ENCODE data around the gene HTD2.

Gene HTD2

GRCh38 chr3:58322793-58323192, 16.5 kb downstream of the HTD2 start:
- H3K9ac ChIP-seq (ENCODE audit: low read length) = no peak overlapping the region

DNA sequence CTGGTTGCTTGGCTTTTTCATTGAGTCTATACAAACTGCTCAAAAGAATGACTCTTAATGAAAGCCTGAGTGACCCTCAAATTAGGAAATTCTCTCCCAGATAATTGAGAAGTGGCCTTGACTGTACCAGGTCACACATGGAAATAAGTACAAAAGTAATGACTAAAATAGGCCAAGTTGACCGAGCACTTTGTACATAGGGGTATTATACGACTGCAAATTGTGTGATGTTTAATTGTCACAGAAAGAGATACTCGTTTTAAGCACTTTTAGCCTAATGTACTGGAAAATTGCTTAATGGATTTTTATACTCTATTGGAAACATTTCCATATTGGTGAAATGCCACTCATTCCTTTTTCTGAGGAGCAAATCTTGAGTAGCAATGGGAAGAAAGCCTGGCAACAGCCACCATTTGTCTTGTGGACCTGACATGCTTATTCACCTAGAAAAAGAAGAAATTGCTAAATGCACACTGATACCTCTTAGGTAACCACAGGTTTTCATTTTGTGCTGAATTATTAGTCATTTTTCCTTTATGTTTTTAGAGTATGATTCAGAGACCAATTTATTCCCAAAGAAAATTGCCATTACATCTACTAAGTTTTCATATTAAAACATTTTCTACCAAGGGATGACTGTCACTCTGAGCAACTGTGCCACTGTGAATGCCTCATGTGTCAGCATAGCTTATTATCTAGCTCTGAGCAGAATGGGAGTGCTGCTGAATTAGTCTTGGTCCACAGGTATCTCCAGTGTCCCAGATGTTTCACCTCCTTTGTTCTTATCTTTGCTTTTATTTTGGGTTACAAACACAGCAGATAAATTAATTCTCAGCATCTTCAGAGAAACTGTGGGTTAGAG, 17.4 kb downstream of the HTD2 start:
- no peaks in the 10 kb centered on the region for H3K27me3 ChIP-seq (ENCODE audit: low read depth, low read length)
- 0 out of 2 replicates have a peak, but pooled peaks cover 3% of the 10 kb centered on the region for H4K20me1 ChIP-seq (ENCODE audit: insufficient read depth, low read length)
- peaks cover 14% of the 10 kb centered on the region for H3K36me3 ChIP-seq (replicated peaks; ENCODE audit: low read depth, low read length)
- H3K9me3 ChIP-seq (ENCODE audit: insufficient read depth, low read length) = no peaks in the 10 kb centered on the region
- H3K4me3 ChIP-seq (ENCODE audit: low read length) = no peak overlapping the region
- H3K27ac ChIP-seq (ENCODE audit: low read length) = no peak overlapping the region
- no peak overlapping the region for H3K4me2 ChIP-seq (ENCODE audit: low read length)
- no peaks in the 10 kb centered on the region for H3K4me1 ChIP-seq (ENCODE audit: low read length)
- H3K79me2 ChIP-seq (ENCODE audit: low read length) = no peaks in the 10 kb centered on the region
- TF ChIP-seq, protein P1, sequence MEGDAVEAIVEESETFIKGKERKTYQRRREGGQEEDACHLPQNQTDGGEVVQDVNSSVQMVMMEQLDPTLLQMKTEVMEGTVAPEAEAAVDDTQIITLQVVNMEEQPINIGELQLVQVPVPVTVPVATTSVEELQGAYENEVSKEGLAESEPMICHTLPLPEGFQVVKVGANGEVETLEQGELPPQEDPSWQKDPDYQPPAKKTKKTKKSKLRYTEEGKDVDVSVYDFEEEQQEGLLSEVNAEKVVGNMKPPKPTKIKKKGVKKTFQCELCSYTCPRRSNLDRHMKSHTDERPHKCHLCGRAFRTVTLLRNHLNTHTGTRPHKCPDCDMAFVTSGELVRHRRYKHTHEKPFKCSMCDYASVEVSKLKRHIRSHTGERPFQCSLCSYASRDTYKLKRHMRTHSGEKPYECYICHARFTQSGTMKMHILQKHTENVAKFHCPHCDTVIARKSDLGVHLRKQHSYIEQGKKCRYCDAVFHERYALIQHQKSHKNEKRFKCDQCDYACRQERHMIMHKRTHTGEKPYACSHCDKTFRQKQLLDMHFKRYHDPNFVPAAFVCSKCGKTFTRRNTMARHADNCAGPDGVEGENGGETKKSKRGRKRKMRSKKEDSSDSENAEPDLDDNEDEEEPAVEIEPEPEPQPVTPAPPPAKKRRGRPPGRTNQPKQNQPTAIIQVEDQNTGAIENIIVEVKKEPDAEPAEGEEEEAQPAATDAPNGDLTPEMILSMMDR (IDR thresholded peaks at IDR 0.05; ENCODE audit: low read depth, low read length) = no peak
- TF ChIP-seq EZH2phosphoT487 (IDR thresholded peaks at IDR 0.05; ENCODE audit: low read depth) = no peak
- H2AFZ ChIP-seq (ENCODE audit: low read depth, low read length) = no peak overlapping the region
- H3K9ac ChIP-seq (ENCODE audit: low read length) = no peak overlapping the region

More at GRCh38 chr3:58322793-58323192, 16.5 kb downstream of the HTD2 start:
- 0 out of 2 replicates have a peak, but pooled peaks cover 3% of the 10 kb centered on the region for H4K20me1 ChIP-seq (ENCODE audit: insufficient read depth, low read length)
- H3K79me2 ChIP-seq (ENCODE audit: low read length) = no peaks in the 10 kb centered on the region
- H3K9me3 ChIP-seq (ENCODE audit: insufficient read depth, low read length) = no peaks in the 10 kb centered on the region
- peaks cover 20% of the 10 kb centered on the region for H3K36me3 ChIP-seq (replicated peaks; ENCODE audit: low read depth, low read length)
- no peaks in the 10 kb centered on the region for H3K27me3 ChIP-seq (ENCODE audit: low read depth, low read length)
- TF ChIP-seq, protein P1 (IDR thresholded peaks at IDR 0.05; ENCODE audit: low read depth, low read length) = no peak
- no peak for TF ChIP-seq EZH2phosphoT487 (IDR thresholded peaks at IDR 0.05; ENCODE audit: low read depth)
- no peak overlapping the region for H3K27ac ChIP-seq (ENCODE audit: low read length)
- H3K4me3 ChIP-seq (ENCODE audit: low read length) = no peak overlapping the region
- H3K4me1 ChIP-seq (ENCODE audit: low read length) = no peaks in the 10 kb centered on the region
- H3K4me2 ChIP-seq (ENCODE audit: low read length) = no peak overlapping the region
- H2AFZ ChIP-seq (ENCODE audit: low read depth, low read length) = no peak overlapping the region

- no peaks in the 10 kb centered on the region for H3K79me2 ChIP-seq (ENCODE audit: low read length)
- TF ChIP-seq EZH2phosphoT487 (IDR thresholded peaks at IDR 0.05; ENCODE audit: low read depth) = no peak
- TF ChIP-seq, protein P1 (IDR thresholded peaks at IDR 0.05; ENCODE audit: low read depth, low read length) = no peak
- H3K4me3 ChIP-seq (ENCODE audit: low read length) = no peak overlapping the region
- peaks cover 10% of the 10 kb centered on the region for H3K36me3 ChIP-seq (replicated peaks; ENCODE audit: low read depth, low read length)
- no peaks in the 10 kb centered on the region for H3K4me1 ChIP-seq (ENCODE audit: low read length)
- H3K9ac ChIP-seq (ENCODE audit: low read length) = no peak overlapping the region
- H2AFZ ChIP-seq (ENCODE audit: low read depth, low read length) = no peak overlapping the region
- no peaks in the 10 kb centered on the region for H3K27me3 ChIP-seq (ENCODE audit: low read depth, low read length)
- no peaks in the 10 kb centered on the region for H3K9me3 ChIP-seq (ENCODE audit: insufficient read depth, low read length)
- no peak overlapping the region for H3K4me2 ChIP-seq (ENCODE audit: low read length)
- H4K20me1 ChIP-seq (ENCODE audit: insufficient read depth, low read length) = no peaks in the 10 kb centered on the region
- H3K27ac ChIP-seq (ENCODE audit: low read length) = no peak overlapping the region
These were observed 18.4 kb downstream of the HTD2 start for GRCh38 chr3:58324391-58325390.
